Measurements from ENCODE around the gene GMCL1. TPM values are rescaled to one million over a fixed set of nuclear protein-coding genes. Genes with fewer than 3 reads are reported as not detected.

GMCL1 gene
- total and polyA plus RNA-seq, 2 donors from 2014 or later, result 6.3 to 14.0 TPM

GRCh38 chr2:69917852-69918251, 88.4 kb downstream of the GMCL1 start:
- Histone ChIP-seq H3K9ac (ENCODE audit: low read length in 3 of 3) (no peak overlapping the region), H3K27ac (ENCODE audit: low read depth in 2 of 2, low read length in 2 of 2) (no peak overlapping the region), H3K27me3 (ENCODE audit: control insufficient read depth, insufficient read depth, low read length) (no peaks in the 10 kb centered on the region), H3K9me3 (ENCODE audit: control insufficient read depth in 2 of 3, insufficient read depth in 1 of 3, low read length in 3 of 3) (no peaks in the 10 kb centered on the region), H3K4me3 (ENCODE audit: low read length in 3 of 3) (no peak overlapping the region), H3K4me1 (ENCODE audit: control insufficient read depth in 2 of 3, insufficient read depth in 2 of 3, low read depth in 1 of 3, low read length in 3 of 3) (peaks cover 0 to 2% (median 0%) of the 10 kb centered on the region in 3 donors), H3K36me3 (ENCODE audit: control insufficient read depth in 2 of 3, insufficient read depth in 3 of 3, low read length in 3 of 3) (peaks cover 0 to 8% (median 2%) of the 10 kb centered on the region in 3 donors)
- no peak for DNase-seq
- TF ChIP-seq CTCF (IDR thresholded peaks at IDR 0.05; ENCODE audit: borderline replicate concordance, extremely low read depth, insufficient read depth), result no peak
- no peak for FAIRE-seq
- intact Hi-C loops (cut with DNase I), result no loop called here

GRCh38 chr2:69918401-69918800, 88.9 kb downstream of the GMCL1 start:
- Histone ChIP-seq H3K9me3 (ENCODE audit: control insufficient read depth in 2 of 3, insufficient read depth in 1 of 3, low read length in 3 of 3) (no peaks in the 10 kb centered on the region), H3K27me3 (ENCODE audit: control insufficient read depth, insufficient read depth, low read length) (no peaks in the 10 kb centered on the region), H3K27ac (ENCODE audit: low read depth in 2 of 2, low read length in 2 of 2) (no peak overlapping the region), H3K4me3 (ENCODE audit: low read length in 3 of 3) (no peak overlapping the region), H3K9ac (ENCODE audit: low read length in 3 of 3) (no peak overlapping the region), H3K4me1 (ENCODE audit: control insufficient read depth in 2 of 3, insufficient read depth in 2 of 3, low read depth in 1 of 3, low read length in 3 of 3) (peaks cover 0 to 2% (median 0%) of the 10 kb centered on the region in 3 donors), H3K36me3 (ENCODE audit: control insufficient read depth in 2 of 3, insufficient read depth in 3 of 3, low read length in 3 of 3) (peaks cover 2 to 8% (median 3%) of the 10 kb centered on the region in 3 donors)
- DNase-seq (no peak), FAIRE-seq (no peak)
- intact Hi-C loops (cut with DNase I), result no loop called here
- no peak for TF ChIP-seq CTCF (IDR thresholded peaks at IDR 0.05; ENCODE audit: borderline replicate concordance, extremely low read depth, insufficient read depth)

GRCh38 chr2:69923116-69923515, 93.7 kb downstream of the GMCL1 start:
- intact Hi-C loops (cut with DNase I), result no loop called here
- peaks cover 0 to 7% (median 6%) of the 10 kb centered on the region in 3 donors for H3K36me3 ChIP-seq (ENCODE audit: control insufficient read depth in 2 of 3, insufficient read depth in 3 of 3, low read length in 3 of 3)

More at GRCh38 chr2:69923116-69923515, 93.7 kb downstream of the GMCL1 start:
- TF ChIP-seq CTCF (IDR thresholded peaks at IDR 0.05; ENCODE audit: borderline replicate concordance, extremely low read depth, insufficient read depth), result no peak
- H3K27me3 ChIP-seq (ENCODE audit: control insufficient read depth, insufficient read depth, low read length), result no peaks in the 10 kb centered on the region
- DNase-seq (no peak), FAIRE-seq (no peak)
- no peaks in the 10 kb centered on the region for H3K4me1 ChIP-seq (ENCODE audit: control insufficient read depth in 2 of 3, insufficient read depth in 2 of 3, low read depth in 1 of 3, low read length in 3 of 3)
- no peaks in the 10 kb centered on the region for H3K9me3 ChIP-seq (ENCODE audit: control insufficient read depth in 2 of 3, insufficient read depth in 1 of 3, low read length in 3 of 3)
- H3K9ac ChIP-seq (ENCODE audit: low read length in 3 of 3), result no peak overlapping the region
- no peak overlapping the region for H3K27ac ChIP-seq (ENCODE audit: low read depth in 2 of 2, low read length in 2 of 2)
- no peak overlapping the region for H3K4me3 ChIP-seq (ENCODE audit: low read length in 3 of 3)
